22Rv1 (cell line): ENCODE results near the gene RIC8A.

Experiments used
- H3K27ac ChIP-seq: fragments of 450-650 bp; 2 replicates; pipeline ENCODE4 v1.5.1; 2017
- ZFX ChIP-seq: fragments of 450-650 bp; IDR thresholded peaks from 2 replicates; pipeline ENCODE4 v1.6.1; 2017; ENCODE audit warnings: antibody characterized with exemption, borderline replicate concordance
- TF ChIP-seq, protein P1 (sequence below): fragments of 450-650 bp; IDR thresholded peaks from 2 replicates; pipeline ENCODE4 v1.5.1; 2017; ENCODE audit warnings: mild to moderate bottlenecking

The RIC8A gene

DNA sequence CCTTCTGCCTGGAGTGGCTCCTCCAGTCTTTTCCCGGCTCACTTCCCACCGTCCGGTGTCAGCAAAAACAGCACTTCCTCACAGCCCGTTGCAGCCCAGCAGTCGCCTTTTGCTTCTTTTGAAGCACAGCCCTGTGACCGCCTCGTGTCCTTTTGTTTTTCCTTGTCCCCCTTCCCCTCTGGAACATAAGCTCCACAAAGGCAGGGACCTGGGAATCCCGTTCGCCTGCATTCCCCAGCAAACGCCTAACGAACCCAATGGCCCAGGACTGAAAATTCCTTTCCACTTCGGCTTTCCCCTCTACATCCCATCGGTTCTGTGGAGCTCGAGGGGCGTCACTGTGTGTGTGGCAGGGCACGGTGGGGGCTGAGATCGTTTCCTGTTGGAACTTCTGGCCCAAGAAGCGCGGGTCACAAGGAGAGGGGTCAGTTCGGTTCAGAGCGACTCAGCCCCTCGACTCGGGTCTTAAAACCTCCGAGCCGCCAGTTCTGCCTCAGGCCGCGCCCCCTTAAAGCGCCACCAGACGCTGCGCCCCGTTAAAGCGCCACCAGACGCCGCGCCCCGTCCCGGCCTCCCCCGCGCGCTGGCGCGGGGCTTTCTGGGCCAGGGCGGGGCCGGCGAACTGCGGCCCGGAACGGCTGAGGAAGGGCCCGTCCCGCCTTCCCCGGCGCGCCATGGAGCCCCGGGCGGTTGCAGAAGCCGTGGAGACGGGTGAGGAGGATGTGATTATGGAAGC lies 841 bp downstream of the RIC8A start:
- TF ChIP-seq, protein P1, sequence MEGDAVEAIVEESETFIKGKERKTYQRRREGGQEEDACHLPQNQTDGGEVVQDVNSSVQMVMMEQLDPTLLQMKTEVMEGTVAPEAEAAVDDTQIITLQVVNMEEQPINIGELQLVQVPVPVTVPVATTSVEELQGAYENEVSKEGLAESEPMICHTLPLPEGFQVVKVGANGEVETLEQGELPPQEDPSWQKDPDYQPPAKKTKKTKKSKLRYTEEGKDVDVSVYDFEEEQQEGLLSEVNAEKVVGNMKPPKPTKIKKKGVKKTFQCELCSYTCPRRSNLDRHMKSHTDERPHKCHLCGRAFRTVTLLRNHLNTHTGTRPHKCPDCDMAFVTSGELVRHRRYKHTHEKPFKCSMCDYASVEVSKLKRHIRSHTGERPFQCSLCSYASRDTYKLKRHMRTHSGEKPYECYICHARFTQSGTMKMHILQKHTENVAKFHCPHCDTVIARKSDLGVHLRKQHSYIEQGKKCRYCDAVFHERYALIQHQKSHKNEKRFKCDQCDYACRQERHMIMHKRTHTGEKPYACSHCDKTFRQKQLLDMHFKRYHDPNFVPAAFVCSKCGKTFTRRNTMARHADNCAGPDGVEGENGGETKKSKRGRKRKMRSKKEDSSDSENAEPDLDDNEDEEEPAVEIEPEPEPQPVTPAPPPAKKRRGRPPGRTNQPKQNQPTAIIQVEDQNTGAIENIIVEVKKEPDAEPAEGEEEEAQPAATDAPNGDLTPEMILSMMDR, result no peak
- TF ChIP-seq ZFX, result no peak
- H3K27ac ChIP-seq, result peak overlapping the region; percentile 99

DNA sequence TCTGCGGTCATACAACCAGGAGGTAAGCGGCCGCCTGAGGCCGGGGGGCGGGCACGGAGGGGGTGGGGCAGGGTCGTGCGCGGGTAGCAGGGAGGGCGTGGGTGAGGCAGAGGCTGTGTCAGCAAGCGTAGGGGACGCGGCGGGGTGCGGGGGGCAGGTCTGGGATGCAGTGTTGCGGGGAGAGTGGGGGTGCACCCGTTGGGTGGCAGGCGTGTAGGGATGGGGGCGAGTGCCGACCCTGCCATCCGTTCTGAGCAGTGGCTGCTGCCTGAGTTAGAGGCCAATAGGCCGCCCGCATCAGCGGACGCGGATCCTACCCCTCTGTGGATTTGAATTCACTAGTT lies 1.4 kb downstream of the RIC8A start:
- TF ChIP-seq ZFX, result no peak
- TF ChIP-seq, protein P1, result no peak
- peak overlapping the region; percentile 99 for H3K27ac ChIP-seq

DNA sequence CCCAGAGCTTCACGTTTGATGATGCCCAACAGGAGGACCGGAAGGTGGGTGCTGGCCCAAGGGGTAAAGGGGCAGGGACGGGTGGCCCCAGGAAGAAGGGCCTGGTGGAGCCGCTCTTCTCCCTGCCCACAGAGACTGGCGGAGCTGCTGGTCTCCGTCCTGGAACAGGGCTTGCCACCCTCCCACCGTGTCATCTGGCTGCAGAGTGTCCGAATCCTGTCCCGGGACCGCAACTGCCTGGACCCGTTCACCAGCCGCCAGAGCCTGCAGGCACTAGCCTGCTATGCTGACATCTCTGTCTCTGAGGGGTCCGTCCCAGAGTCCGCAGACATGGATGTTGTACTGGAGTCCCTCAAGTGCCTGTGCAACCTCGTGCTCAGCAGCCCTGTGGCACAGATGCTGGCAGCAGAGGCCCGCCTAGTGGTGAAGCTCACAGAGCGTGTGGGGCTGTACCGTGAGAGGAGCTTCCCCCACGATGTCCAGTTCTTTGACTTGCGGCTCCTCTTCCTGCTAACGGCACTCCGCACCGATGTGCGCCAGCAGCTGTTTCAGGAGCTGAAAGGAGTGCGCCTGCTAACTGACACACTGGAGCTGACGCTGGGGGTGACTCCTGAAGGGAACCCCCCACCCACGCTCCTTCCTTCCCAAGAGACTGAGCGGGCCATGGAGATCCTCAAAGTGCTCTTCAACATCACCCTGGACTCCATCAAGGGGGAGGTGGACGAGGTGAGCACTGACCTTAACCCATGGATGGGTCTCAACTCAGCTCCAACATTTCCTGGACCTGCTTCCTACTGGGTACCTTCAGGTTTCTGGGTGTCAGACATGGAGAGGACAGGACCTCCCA lies 2.0 kb downstream of the RIC8A start:
- H3K27ac ChIP-seq, result peak overlapping the region; percentile 99
- TF ChIP-seq ZFX, result no peak
- TF ChIP-seq, protein P1, result no peak

DNA sequence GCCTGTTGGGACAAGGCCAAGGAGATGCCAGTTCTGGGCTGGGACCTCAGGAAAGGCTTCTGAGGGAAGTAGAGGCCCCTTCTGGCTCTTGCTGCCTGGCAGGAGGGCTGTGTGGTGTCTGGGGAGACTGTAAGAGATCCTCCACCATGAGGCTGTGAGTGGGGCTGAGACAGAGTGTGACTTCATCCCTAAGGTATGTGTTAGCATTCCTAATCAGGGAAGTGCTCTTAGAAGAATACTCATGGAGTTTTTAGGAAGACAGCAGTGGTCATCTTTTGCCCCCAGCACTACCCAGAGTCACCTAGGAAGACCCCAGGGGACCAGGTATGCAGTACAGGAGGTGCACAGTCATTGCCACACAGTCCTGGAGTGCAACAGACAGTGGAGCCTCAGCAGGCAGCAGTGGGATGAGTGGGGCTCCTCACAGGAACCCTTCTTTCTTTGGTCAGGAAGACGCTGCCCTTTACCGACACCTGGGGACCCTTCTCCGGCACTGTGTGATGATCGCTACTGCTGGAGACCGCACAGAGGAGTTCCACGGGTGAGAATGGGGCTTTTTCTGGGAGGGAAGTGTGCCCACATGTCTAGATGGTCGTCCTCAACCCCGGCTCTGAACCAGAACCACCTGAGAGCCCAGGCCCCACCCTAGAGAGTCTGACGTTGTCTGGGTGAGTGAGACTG lies 2.8 kb downstream of the RIC8A start:
- TF ChIP-seq, protein P1, result no peak
- no peak for TF ChIP-seq ZFX
- H3K27ac ChIP-seq, result peak overlapping the region; percentile 99

DNA sequence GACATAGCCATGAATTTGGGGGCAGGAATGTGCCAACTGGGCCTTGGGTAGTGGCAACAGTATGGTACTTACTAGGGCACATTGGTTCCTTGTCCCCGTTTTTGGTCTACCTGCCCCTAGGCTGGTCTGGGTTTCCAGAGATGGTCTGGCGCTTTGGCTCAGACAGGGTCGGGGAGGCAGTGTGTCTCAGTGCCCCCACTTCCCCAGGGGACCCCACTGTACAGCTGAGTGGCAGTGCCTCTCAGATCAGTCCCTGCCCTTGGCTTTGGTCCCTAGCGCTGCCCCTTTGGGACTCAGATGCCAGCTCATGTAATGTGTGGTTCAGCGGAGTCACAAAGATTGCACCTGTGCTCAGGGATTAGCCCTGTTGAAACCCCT lies 3.3 kb downstream of the RIC8A start:
- no peak for TF ChIP-seq ZFX
- TF ChIP-seq, protein P1, result no peak
- peak overlapping the region; percentile 99; the same call in 1 of the 2 replicates for H3K27ac ChIP-seq

DNA sequence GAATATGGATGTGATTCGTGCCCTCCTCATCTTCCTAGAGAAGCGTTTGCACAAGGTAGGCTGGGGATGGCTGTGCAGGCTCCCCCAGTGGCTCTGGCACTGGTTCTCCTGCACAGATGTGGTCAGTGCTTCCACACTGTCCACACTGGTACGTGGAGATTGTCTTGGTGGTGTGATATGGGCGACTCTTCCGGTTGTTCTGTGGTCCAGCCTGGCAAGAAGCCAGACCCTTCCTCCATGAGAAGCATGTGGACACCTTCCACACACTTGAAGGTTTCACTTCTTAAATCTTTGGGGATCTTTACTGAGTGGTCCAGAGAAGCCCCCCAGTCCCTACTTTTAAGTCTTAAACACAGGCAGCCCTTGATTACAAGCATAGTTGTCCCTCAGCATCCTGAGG lies 3.8 kb downstream of the RIC8A start:
- TF ChIP-seq, protein P1, result no peak
- TF ChIP-seq ZFX, result no peak
- H3K27ac ChIP-seq, result no peak overlapping the region
